H1 (cell line): ENCODE results near the gene SCD. TPM values are rescaled to one million over a fixed set of nuclear protein-coding genes. Genes with fewer than 3 reads are reported as not detected.

Source experiments
- CTCF ChIA-PET: fragments of 300-600 bp; sonication (Branson Sonifier 250); formaldehyde crosslinking; loops from one replicate; lab custom pipeline; 2021; ENCODE audit not compliant: partially characterized antibody; lab: Charles Lee
- POLR2A ChIA-PET: fragments of 300-600 bp; sonication (Branson Sonifier 250); formaldehyde crosslinking; loops from one replicate; lab custom pipeline; 2021; ENCODE audit warnings: inconsistent platforms; ENCODE audit not compliant: partially characterized antibody; lab: Charles Lee
- DNase-seq, 2 experiments: peaks; one replicate each; pipeline versions ENCODE4 v3.0.0 to v3.0.0-alpha.2; 2010 to 2022; ENCODE audit warnings: low spot score in 2 of 2, low read depth in 1 of 2, mixed read lengths in 1 of 2
- FAIRE-seq: peaks from 2 replicates; lab custom pipeline; 2011; peaks lifted over from hg19 to GRCh38; lab: Jason Lieb, UNC
- H2AFZ ChIP-seq: 2 replicates; pipeline ENCODE4 v1.8.1; 2012; ENCODE audit warnings: low read length, inconsistent platforms
- H2AK5ac ChIP-seq: 2 replicates; pipeline ENCODE4 v1.6.1; 2013; ENCODE audit warnings: low read depth, low read length
- H2BK120ac ChIP-seq: replicated peaks from 2 replicates; pipeline ENCODE3; 2013; ENCODE audit warnings: low read depth, low read length, inconsistent platforms
- H2BK12ac ChIP-seq: 2 replicates; pipeline ENCODE4 v1.6.1; 2013; ENCODE audit warnings: low read depth, low read length
- H2BK15ac ChIP-seq: 2 replicates; pipeline ENCODE4 v1.6.1; 2013; ENCODE audit warnings: low read length
- H2BK20ac ChIP-seq: 2 replicates; pipeline ENCODE4 v1.6.1; 2013; ENCODE audit warnings: low read length
- H2BK5ac ChIP-seq: 2 replicates; pipeline ENCODE4 v1.6.1; 2013; ENCODE audit warnings: low read depth, low read length
- H3K14ac ChIP-seq: 2 replicates; pipeline ENCODE4 v1.6.1; 2013; ENCODE audit warnings: inconsistent platforms; ENCODE audit not compliant: insufficient read length
- H3K18ac ChIP-seq: 2 replicates; pipeline ENCODE4 v1.6.1; 2013; ENCODE audit warnings: low read length; ENCODE audit errors: extremely low read depth
- H3K23ac ChIP-seq: 2 replicates; pipeline ENCODE4 v1.6.1; 2013; ENCODE audit warnings: inconsistent platforms; ENCODE audit not compliant: insufficient read length
- H3K23me2 ChIP-seq: 2 replicates; pipeline ENCODE4 v1.6.1; 2013; ENCODE audit warnings: low read depth, low read length
- H3K27ac ChIP-seq: 2 replicates; pipeline ENCODE4 v1.6.1; 2011; ENCODE audit warnings: low read depth, low read length, inconsistent platforms
- H3K27me3 ChIP-seq, 4 experiments: replicated peaks in 1 of 4; 1 replicate in 1 of 4; 2 replicates in 3 of 4; pipeline versions ENCODE4 v1.6.1 to v1.8.1; 2011 to 2013; ENCODE audit warnings: low read length in 3 of 4, mild to moderate bottlenecking in 3 of 4, inconsistent platforms in 2 of 4, mixed read lengths in 2 of 4, moderate library complexity in 1 of 4; ENCODE audit not compliant: control insufficient read depth in 3 of 4, insufficient read depth in 3 of 4; ENCODE audit errors: extremely low read depth in 1 of 4
- H3K36me3 ChIP-seq, 4 experiments: 2 replicates each; pipeline versions ENCODE4 v1.6.1 to v1.8.1; 2011 to 2013; ENCODE audit warnings: mild to moderate bottlenecking in 4 of 4, low read length in 3 of 4, moderate library complexity in 2 of 4, control low read depth in 1 of 4, inconsistent platforms in 1 of 4; ENCODE audit not compliant: insufficient read depth in 4 of 4, control insufficient read depth in 2 of 4
- H3K4ac ChIP-seq: replicated peaks from 2 replicates; pipeline ENCODE3; 2013; ENCODE audit warnings: low read length, low read depth, mixed read lengths, inconsistent platforms; ENCODE audit not compliant: insufficient read length
- H3K4me1 ChIP-seq, 4 experiments: replicated peaks in 1 of 4; 1 replicate in 1 of 4; 2 replicates in 3 of 4; pipeline versions ENCODE4 v1.6.1 to v1.8.1; 2011 to 2013; ENCODE audit warnings: low read length in 3 of 4, inconsistent platforms in 2 of 4, mixed read lengths in 1 of 4; ENCODE audit not compliant: insufficient read depth in 4 of 4, control insufficient read depth in 3 of 4
- H3K4me2 ChIP-seq, 2 experiments: 2 replicates each; pipeline versions ENCODE4 v1.6.1 to v1.8.1; 2011 to 2013; ENCODE audit warnings: low read depth in 2 of 2, low read length in 2 of 2, control low read depth in 1 of 2, inconsistent platforms in 1 of 2, mild to moderate bottlenecking in 1 of 2; ENCODE audit not compliant: insufficient read depth in 1 of 2
- H3K4me3 ChIP-seq, 4 experiments: fragments of 200-600, 300-600 bp in 1 of 4; sonication (generic), shearing (Covaris generic), sonication (Bioruptor Twin) in 1 of 4; 2 replicates each; pipeline versions ENCODE4 v1.5.1 to v1.8.1; 2011 to 2016; ENCODE audit warnings: low read length in 4 of 4, low read depth in 3 of 4, control low read depth in 2 of 4, inconsistent platforms in 2 of 4, mild to moderate bottlenecking in 2 of 4, mixed read lengths in 1 of 4, moderate library complexity in 1 of 4; ENCODE audit not compliant: insufficient read depth in 2 of 4; ENCODE audit errors: extremely low read depth in 1 of 4
- H3K56ac ChIP-seq: replicated peaks from 2 replicates; pipeline ENCODE3; 2013; ENCODE audit warnings: low read depth, mild to moderate bottlenecking, mixed read lengths, low read length, inconsistent platforms; ENCODE audit not compliant: insufficient read length
- H3K79me1 ChIP-seq: 2 replicates; pipeline ENCODE4 v1.6.1; 2013; ENCODE audit warnings: low read depth, low read length, control low read depth
- H3K79me2 ChIP-seq, 2 experiments: 2 replicates each; pipeline versions ENCODE4 v1.6.1 to v1.8.1; 2012 to 2013; ENCODE audit warnings: low read length in 2 of 2, mild to moderate bottlenecking in 2 of 2, inconsistent platforms in 1 of 2; ENCODE audit not compliant: insufficient read depth in 2 of 2, control insufficient read depth in 1 of 2
- H3K9ac ChIP-seq, 4 experiments: replicated peaks in 1 of 4; 1 replicate in 1 of 4; 2 replicates in 3 of 4; pipeline versions ENCODE4 v1.6.1 to v1.8.1; 2011 to 2013; ENCODE audit warnings: low read depth in 3 of 4, low read length in 3 of 4, control low read depth in 2 of 4, mild to moderate bottlenecking in 2 of 4, moderate library complexity in 2 of 4, inconsistent platforms in 1 of 4; ENCODE audit errors: extremely low read depth in 1 of 4
- H3K9me3 ChIP-seq, 2 experiments: 2 replicates each; pipeline versions ENCODE4 v1.6.1 to v1.8.1; 2012 to 2013; ENCODE audit warnings: mild to moderate bottlenecking in 2 of 2, moderate library complexity in 2 of 2, control low read depth in 1 of 2, inconsistent platforms in 1 of 2, low read depth in 1 of 2, low read length in 1 of 2, mixed read lengths in 1 of 2; ENCODE audit not compliant: insufficient read depth in 2 of 2
- H4K20me1 ChIP-seq, 2 experiments: replicated peaks in 1 of 2; 2 replicates each; pipeline versions ENCODE3 to v1.8.1; 2011 to 2013; ENCODE audit warnings: inconsistent platforms in 2 of 2, low read length in 2 of 2, mild to moderate bottlenecking in 1 of 2; ENCODE audit not compliant: insufficient read depth in 2 of 2, control insufficient read depth in 1 of 2
- H4K5ac ChIP-seq: 2 replicates; pipeline ENCODE4 v1.6.1; 2013; ENCODE audit warnings: low read length, low read depth, mixed read lengths, inconsistent platforms; ENCODE audit not compliant: insufficient read length
- H4K8ac ChIP-seq: 2 replicates; pipeline ENCODE4 v1.8.0; 2013; ENCODE audit warnings: mild to moderate bottlenecking, moderate library complexity, low read length, inconsistent platforms; ENCODE audit not compliant: insufficient read depth; ENCODE audit errors: extremely low read depth
- H4K91ac ChIP-seq: replicated peaks from 2 replicates; pipeline ENCODE3; 2013; ENCODE audit warnings: low read length, mixed read lengths, inconsistent platforms; ENCODE audit not compliant: insufficient read length
- KDM4A ChIP-seq: IDR thresholded peaks from one replicate; pipeline ENCODE4 v1.7.1; 2012; ENCODE audit warnings: low read depth, mild to moderate bottlenecking, moderate library complexity, low read length, inconsistent platforms; ENCODE audit not compliant: severe bottlenecking
- PHF8 ChIP-seq: fragments of 200-600 bp; sonication (generic); conservative IDR thresholded peaks from 2 replicates; pipeline ENCODE4 v1.7.1; 2012; ENCODE audit warnings: low read depth, mild to moderate bottlenecking, inconsistent platforms, low read length, moderate library complexity
- SIX5 ChIP-seq: IDR thresholded peaks from 2 replicates; pipeline ENCODE4 v1.6.1; 2011; ENCODE audit warnings: mild to moderate bottlenecking, low read depth, low read length
- SP1 ChIP-seq: IDR thresholded peaks from 2 replicates; pipeline ENCODE4 v1.6.1; 2011; ENCODE audit warnings: low read depth, low read length
- TAF7 ChIP-seq: optimal IDR thresholded peaks from 2 replicates; pipeline ENCODE3; 2011; ENCODE audit warnings: low read depth, mild to moderate bottlenecking, inconsistent platforms, low read length, moderate library complexity, borderline replicate concordance
- WGBS, 2 experiments: shearing (Covaris generic) in 1 of 2; methylation state at CpG; one replicate each; pipeline versions ENCODE4 v1.1.6 to v1.1.7; 2013 to 2015; ENCODE audit warnings: low lambda C conversion rate in 2 of 2, mixed read lengths in 2 of 2, inconsistent platforms in 1 of 2, low coverage in 1 of 2, missing lambda C conversion rate in 1 of 2; ENCODE audit not compliant: insufficient replicate concordance in 2 of 2, insufficient coverage in 1 of 2, insufficient read length in 1 of 2; ENCODE audit errors: extremely low coverage in 1 of 2, missing lambda C conversion rate in 1 of 2; 5-methylcytosine and 5-hydroxymethylcytosine counted together
- polyA plus RNA-seq, 7 experiments: library from polyadenylated mRNA; depleted of rRNA in 3 of 7; stranded (reverse) in 5 of 7; unstranded in 2 of 7; fragments of >200 nt in 5 of 7; fragments of 200-250 nt in 2 of 7; gene quantifications; 1 replicate in 5 of 7; 2 replicates in 1 of 7; 4 replicates in 1 of 7; pipeline versions ENCODE4 v1.2.1 to v1.2.3, GENCODE V29; 2011 to 2013; ENCODE audit warnings: missing spikeins in 2 of 7, mixed read lengths in 2 of 7
- total RNA-seq: library from RNA; stranded (reverse); fragmentation: NEBNext Ultra II Directional; extraction: Animal tissue kit (Norgen Biotek cat#: 25700); gene quantifications from 2 replicates; pipeline ENCODE4 v1.2.1, GENCODE V29; 2021
- TF ChIP-seq, protein P1 (sequence below): IDR thresholded peaks from 2 replicates; pipeline ENCODE4 v1.6.1; 2012; ENCODE audit warnings: inconsistent platforms
- TF ChIP-seq, protein P2 (sequence below): IDR thresholded peaks from 2 replicates; pipeline ENCODE4 v1.6.1; 2012; ENCODE audit warnings: inconsistent platforms

The SCD gene
- total and polyA plus RNA-seq, 2 of the 8 experiments (the other 6 are each of a cell fraction or from before 2014, with no cell fraction given), result 397 to 621 TPM

DNA sequence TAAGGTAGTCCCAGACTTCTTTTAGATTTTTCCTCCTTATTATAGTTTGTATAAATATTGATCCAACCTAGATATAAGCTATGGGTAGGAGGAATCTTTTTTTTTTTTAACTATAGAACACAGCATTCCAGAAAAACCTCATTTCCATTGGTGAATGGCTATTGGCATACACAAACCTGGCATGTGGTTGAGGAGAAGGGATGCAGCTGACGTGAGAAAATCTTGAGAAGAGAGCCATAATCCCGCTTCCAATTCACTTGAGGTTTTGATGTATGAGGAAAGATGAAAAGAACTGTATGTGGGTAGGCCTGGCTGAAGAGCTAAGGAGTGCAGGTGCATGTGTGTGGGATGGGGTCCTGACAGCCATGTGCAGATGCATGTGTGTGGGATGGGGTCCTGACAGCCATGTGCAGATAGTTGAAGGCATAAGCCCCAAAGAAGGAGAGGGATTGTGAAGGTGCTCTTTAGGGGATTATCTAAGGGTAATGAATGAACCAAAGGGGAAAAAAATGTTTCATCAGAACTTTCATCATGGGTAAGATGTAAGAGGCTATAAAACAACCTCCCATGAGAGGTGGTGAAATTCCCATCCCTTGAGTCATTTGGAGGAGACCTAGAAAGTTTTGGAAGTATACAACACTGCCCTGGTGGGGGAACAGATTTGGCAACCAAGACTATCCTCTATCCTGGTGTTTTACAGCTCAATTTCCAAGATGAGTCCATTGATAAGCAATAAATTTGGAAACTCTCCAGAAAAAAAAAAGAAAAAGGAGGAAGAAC, 13.2 kb upstream of the SCD start:
- H3K4me2 ChIP-seq, result no peak overlapping the region
- no peak overlapping the region for H4K8ac ChIP-seq
- H3K9ac ChIP-seq, result no peak overlapping the region
- no peak overlapping the region for H3K56ac ChIP-seq
- no peak overlapping the region for H2AFZ ChIP-seq
- no peaks in the 10 kb centered on the region; a peak in 1 of 7 replicates for H3K27me3 ChIP-seq
- H3K79me2 ChIP-seq, result no peaks in the 10 kb centered on the region
- H3K79me1 ChIP-seq, result no peaks in the 10 kb centered on the region
- H3K27ac ChIP-seq, result no peak overlapping the region
- no peak overlapping the region for H3K14ac ChIP-seq
- H3K23ac ChIP-seq, result no peak overlapping the region
- TF ChIP-seq TAF7 (no peak), SP1 (no peak), KDM4A (no peak), PHF8 (no peak), SIX5 (no peak)
- TF ChIP-seq, protein P1, sequence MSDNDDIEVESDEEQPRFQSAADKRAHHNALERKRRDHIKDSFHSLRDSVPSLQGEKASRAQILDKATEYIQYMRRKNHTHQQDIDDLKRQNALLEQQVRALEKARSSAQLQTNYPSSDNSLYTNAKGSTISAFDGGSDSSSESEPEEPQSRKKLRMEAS, result no peak
- TF ChIP-seq, protein P2, sequence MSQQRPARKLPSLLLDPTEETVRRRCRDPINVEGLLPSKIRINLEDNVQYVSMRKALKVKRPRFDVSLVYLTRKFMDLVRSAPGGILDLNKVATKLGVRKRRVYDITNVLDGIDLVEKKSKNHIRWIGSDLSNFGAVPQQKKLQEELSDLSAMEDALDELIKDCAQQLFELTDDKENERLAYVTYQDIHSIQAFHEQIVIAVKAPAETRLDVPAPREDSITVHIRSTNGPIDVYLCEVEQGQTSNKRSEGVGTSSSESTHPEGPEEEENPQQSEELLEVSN, result no peak
- no peaks in the 10 kb centered on the region; a peak in 1 of 8 replicates for H3K36me3 ChIP-seq
- FAIRE-seq (no peak), DNase-seq (no peak)
- no peaks in the 10 kb centered on the region for H4K20me1 ChIP-seq
- CTCF ChIA-PET, result interaction anchor here (0.5 to 21.7 kb wide), 9 partner anchors 9 to 175 kb away, joined by 3 to 226 read pairs (median 4); no protein-coding TSS in a partner anchor
- POLR2A ChIA-PET, result interaction anchor here (0.5 kb wide), 1 partner anchor 1831 kb away, joined by 3 read pairs; no protein-coding TSS in a partner anchor
- H4K91ac ChIP-seq, result no peak overlapping the region
- H4K5ac ChIP-seq, result no peak overlapping the region
- H2AK5ac ChIP-seq, result no peak overlapping the region
- no peak overlapping the region for H2BK12ac ChIP-seq
- H3K4me3 ChIP-seq, result no peak overlapping the region
- H2BK15ac ChIP-seq, result no peak overlapping the region
- H2BK120ac ChIP-seq, result no peak overlapping the region
- H3K4me1 ChIP-seq, result no peaks in the 10 kb centered on the region; a peak in 1 of 7 replicates
- H2BK20ac ChIP-seq, result no peak overlapping the region
- H2BK5ac ChIP-seq, result no peak overlapping the region
- no peak overlapping the region for H3K18ac ChIP-seq
- H3K9me3 ChIP-seq, result no peaks in the 10 kb centered on the region
- no peak overlapping the region for H3K4ac ChIP-seq
- no peaks in the 10 kb centered on the region for H3K23me2 ChIP-seq
- 88% methylated on average over 2 of the region's 2 CpGs; no CpG with 5 or more reads in 1 of the 2 experiments for WGBS, 2 experiments
